22Rv1 (cell line): Measurements from ENCODE around the gene FRMD8.

Experiments
- CTCF ChIP-seq: fragments of 450-650 bp; IDR thresholded peaks from 2 replicates; pipeline ENCODE4 v1.5.1; 2017; ENCODE audit warnings: mild to moderate bottlenecking
- ZFX ChIP-seq: fragments of 450-650 bp; IDR thresholded peaks from 2 replicates; pipeline ENCODE4 v1.6.1; 2017; ENCODE audit warnings: antibody characterized with exemption, borderline replicate concordance

- TF ChIP-seq CTCF: no peak
- no peak for TF ChIP-seq ZFX
Measured at GRCh38 chr11:65398362-65398910, 12.0 kb downstream of the FRMD8 start.
